Activated naive CD4-positive, alpha-beta T cell treated with anti-CD3 and anti-CD28 coated beads, Interleukin-2, amount 50 U/mL, for 72 hours (primary cell): ENCODE results near the gene ADCY5. TPM values are rescaled to one million over a fixed set of nuclear protein-coding genes. Genes with fewer than 3 reads are reported as not detected.

Experiments used
- ATAC-seq, 2 donors: fragments of 150-1000 bp; cut with Tn5 transposase; 2 replicates each; pipeline ENCODE4 v1.10.0; 2021; ENCODE audit warnings: mild to moderate bottlenecking in 2 of 2, moderate library complexity in 2 of 2
- DNase-seq, 2 donors: peaks; one replicate each; pipeline ENCODE4 v3.0.0; 2021 to 2022; ENCODE audit warnings: low spot score in 2 of 2
- H3K27ac Mint-ChIP-seq, 2 donors: one replicate each; pipeline ENCODE4 v1.8.0; 2022; ENCODE audit warnings: mild to moderate bottlenecking in 2 of 2, mixed read lengths in 2 of 2
- H3K36me3 Mint-ChIP-seq, 2 donors: one replicate each; pipeline ENCODE4 v1.8.0; 2022; ENCODE audit warnings: mixed read lengths in 2 of 2
- H3K9me3 Mint-ChIP-seq, 2 donors: one replicate each; pipeline ENCODE4 v1.8.0; 2022; ENCODE audit warnings: mixed read lengths in 2 of 2
- total RNA-seq, 2 donors: library from RNA; stranded (reverse); gene quantifications; one replicate each; pipeline ENCODE4 v1.2.3, GENCODE V29; 2022

Gene ADCY5
- total RNA-seq, 2 donors from 2014 or later: not detected

DNA sequence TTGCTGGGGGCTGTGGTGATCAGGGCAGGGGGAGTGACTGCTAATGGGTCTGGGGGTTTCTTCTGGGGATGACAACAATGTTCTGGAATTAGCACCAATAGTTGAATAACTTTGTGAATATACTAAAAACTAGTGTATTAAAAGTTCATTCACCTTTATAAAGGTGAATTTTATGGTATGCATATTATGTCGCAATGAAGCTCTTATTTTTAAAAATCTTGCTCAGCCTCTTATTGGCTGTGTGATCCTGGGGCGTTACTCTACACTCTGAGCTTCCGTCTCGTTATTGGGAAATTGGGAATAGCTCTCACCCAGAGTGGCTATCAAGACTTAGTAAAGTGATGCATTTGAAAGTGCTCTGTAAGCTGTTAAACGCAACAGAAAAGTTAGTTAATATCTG is 141.8 kb downstream of the ADCY5 start:
- H3K27ac Mint-ChIP-seq: no peak overlapping the region
- no peak for ATAC-seq
- no peak for DNase-seq

GRCh38 chr3:123305192-123305591 is 143.7 kb downstream of the ADCY5 start:
- Mint-ChIP-seq H3K36me3 (no peaks in the 10 kb centered on the region), H3K9me3 (no peaks in the 10 kb centered on the region), H3K27ac (no peak overlapping the region)
- ATAC-seq (no peak), DNase-seq (no peak)

More for the DNA sequence above, 141.8 kb downstream of the ADCY5 start:
- no peaks in the 10 kb centered on the region for H3K9me3 Mint-ChIP-seq
- no peaks in the 10 kb centered on the region for H3K36me3 Mint-ChIP-seq

GRCh38 chr3:123303976-123304560 is 144.8 kb downstream of the ADCY5 start:
- ATAC-seq: no peak
- Mint-ChIP-seq H3K27ac (no peak overlapping the region), H3K9me3 (no peaks in the 10 kb centered on the region), H3K36me3 (no peaks in the 10 kb centered on the region)
- DNase-seq: no peak

GRCh38 chr3:123302961-123303360 is 145.9 kb downstream of the ADCY5 start:
- DNase-seq (no peak), ATAC-seq (no peak)
- Mint-ChIP-seq H3K27ac (no peak overlapping the region), H3K36me3 (no peaks in the 10 kb centered on the region), H3K9me3 (no peaks in the 10 kb centered on the region)

GRCh38 chr3:123301331-123302184 is 147.3 kb downstream of the ADCY5 start:
- Mint-ChIP-seq H3K36me3 (no peaks in the 10 kb centered on the region), H3K27ac (no peak overlapping the region), H3K9me3 (no peaks in the 10 kb centered on the region)
- DNase-seq (no peak), ATAC-seq (no peak)

GRCh38 chr3:123300583-123300982 is 148.3 kb downstream of the ADCY5 start:
- Mint-ChIP-seq H3K36me3 (no peaks in the 10 kb centered on the region), H3K9me3 (no peaks in the 10 kb centered on the region), H3K27ac (no peak overlapping the region)
- ATAC-seq (no peak), DNase-seq (no peak)

DNA sequence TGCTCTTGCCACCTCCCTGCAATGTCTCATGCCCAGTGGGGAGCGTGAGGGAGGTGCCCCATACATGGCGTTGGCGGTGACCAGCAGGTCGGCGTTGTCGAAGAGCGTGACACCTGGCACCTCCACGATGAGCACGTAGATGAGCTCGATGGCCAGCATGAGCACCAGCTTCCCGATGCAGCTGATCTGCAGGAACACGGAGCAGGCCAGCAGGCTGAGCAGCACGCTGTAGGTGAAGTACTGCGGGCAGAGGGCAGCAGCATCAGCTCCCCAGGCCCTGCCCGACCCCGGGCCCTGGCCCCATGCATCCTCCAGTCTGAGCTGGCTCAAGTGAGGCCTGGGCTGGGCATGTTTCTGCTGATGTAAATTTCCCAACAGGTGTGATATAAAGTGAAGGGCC is 148.8 kb downstream of the ADCY5 start:
- ATAC-seq: no peak
- no peak overlapping the region for H3K27ac Mint-ChIP-seq

GRCh38 chr3:123299581-123299980 is 149.3 kb downstream of the ADCY5 start:
- ATAC-seq (no peak), DNase-seq (no peak)
- Mint-ChIP-seq H3K36me3 (no peaks in the 10 kb centered on the region), H3K9me3 (no peaks in the 10 kb centered on the region), H3K27ac (no peak overlapping the region)

More for the DNA sequence above, 148.8 kb downstream of the ADCY5 start:
- Mint-ChIP-seq H3K9me3 (no peaks in the 10 kb centered on the region), H3K36me3 (no peaks in the 10 kb centered on the region)
- DNase-seq: no peak

GRCh38 chr3:123298903-123299302 is 150.0 kb downstream of the ADCY5 start:
- Mint-ChIP-seq H3K9me3 (no peaks in the 10 kb centered on the region), H3K27ac (no peak overlapping the region), H3K36me3 (no peaks in the 10 kb centered on the region)
- ATAC-seq (no peak), DNase-seq (no peak)

DNA sequence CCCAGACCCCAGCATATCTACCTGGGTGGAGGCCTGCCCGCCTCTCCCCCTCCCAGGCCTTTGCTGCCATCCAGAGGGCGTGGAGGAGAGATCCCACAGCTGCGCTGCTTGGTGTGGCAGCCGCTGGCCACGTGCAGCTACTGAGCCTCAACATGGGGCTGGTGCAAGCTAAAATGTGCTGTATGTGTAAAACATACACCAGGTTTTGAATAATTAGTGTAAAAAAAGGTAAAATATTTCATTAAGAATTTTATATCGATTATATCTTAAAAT is 151.3 kb downstream of the ADCY5 start:
- ATAC-seq: no peak
- Mint-ChIP-seq H3K36me3 (no peaks in the 10 kb centered on the region), H3K9me3 (no peaks in the 10 kb centered on the region), H3K27ac (no peak overlapping the region)
- DNase-seq: no peak

DNA sequence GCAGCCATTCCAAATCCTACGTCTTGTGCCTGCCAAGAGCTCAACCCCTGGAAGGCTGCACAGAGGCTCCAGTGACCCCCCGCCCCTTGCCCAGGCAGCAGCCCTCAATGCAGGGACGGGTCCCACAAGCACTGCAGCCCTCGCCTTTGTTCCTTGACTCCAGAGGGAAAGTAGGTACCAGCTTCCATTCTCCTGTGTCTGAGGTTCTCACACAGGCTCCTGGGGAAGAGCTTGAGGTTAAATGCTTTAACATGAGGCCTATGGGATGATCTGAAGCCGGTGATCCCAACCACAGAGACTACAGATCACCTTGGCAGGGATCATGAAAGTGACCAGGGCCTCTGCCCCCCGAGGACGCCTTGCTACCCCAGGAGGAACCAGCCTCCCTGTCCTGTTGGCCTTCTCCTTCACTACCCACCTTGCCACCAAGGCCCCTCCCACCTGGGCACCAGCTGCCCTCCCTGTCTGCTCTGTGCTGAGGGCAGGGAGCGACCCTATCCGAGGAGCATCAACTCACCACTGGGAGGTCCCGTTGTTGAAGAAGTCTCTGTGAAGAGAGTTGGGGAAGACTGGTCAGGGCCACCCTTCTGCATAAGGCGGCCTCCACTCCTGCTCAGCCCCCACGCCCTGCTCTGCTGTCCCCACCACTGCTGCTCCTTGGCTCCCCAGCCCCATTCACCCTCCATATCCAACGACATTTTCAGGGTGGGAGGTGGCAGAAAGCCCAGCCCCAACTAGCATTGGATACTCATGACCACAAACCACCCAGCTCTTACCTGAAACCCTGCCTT is 151.9 kb downstream of the ADCY5 start:
- no peaks in the 10 kb centered on the region for H3K9me3 Mint-ChIP-seq
- ATAC-seq (no peak), DNase-seq (no peak)
- H3K27ac Mint-ChIP-seq: no peak overlapping the region
- no peaks in the 10 kb centered on the region for H3K36me3 Mint-ChIP-seq

DNA sequence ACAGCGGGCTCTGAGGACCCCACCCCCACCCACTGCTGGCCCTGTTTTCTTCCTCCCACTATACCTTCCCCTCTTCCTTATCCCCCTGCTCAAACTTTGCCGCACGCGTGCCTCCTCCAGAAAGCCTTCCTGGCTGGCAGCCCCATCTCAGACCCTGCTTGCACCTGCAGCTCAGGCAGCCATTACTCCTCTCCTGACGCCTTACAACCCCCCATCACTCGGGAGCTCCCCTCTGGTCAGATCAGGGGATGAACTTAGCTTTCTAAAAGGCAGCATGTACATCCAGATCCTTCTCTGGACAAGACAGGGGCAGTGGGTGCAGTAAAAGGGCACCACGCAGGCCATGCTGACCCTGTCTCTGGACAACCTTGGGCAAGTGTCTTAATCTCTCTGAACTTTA is 152.6 kb downstream of the ADCY5 start:
- DNase-seq (no peak), ATAC-seq (no peak)
- Mint-ChIP-seq H3K36me3 (no peaks in the 10 kb centered on the region), H3K9me3 (no peaks in the 10 kb centered on the region), H3K27ac (no peak overlapping the region)

GRCh38 chr3:123295901-123296250 is 153.0 kb downstream of the ADCY5 start:
- DNase-seq: no peak
- ATAC-seq: no peak
- H3K36me3 Mint-ChIP-seq: no peaks in the 10 kb centered on the region
- H3K9me3 Mint-ChIP-seq: no peaks in the 10 kb centered on the region
- H3K27ac Mint-ChIP-seq: no peak overlapping the region

DNA sequence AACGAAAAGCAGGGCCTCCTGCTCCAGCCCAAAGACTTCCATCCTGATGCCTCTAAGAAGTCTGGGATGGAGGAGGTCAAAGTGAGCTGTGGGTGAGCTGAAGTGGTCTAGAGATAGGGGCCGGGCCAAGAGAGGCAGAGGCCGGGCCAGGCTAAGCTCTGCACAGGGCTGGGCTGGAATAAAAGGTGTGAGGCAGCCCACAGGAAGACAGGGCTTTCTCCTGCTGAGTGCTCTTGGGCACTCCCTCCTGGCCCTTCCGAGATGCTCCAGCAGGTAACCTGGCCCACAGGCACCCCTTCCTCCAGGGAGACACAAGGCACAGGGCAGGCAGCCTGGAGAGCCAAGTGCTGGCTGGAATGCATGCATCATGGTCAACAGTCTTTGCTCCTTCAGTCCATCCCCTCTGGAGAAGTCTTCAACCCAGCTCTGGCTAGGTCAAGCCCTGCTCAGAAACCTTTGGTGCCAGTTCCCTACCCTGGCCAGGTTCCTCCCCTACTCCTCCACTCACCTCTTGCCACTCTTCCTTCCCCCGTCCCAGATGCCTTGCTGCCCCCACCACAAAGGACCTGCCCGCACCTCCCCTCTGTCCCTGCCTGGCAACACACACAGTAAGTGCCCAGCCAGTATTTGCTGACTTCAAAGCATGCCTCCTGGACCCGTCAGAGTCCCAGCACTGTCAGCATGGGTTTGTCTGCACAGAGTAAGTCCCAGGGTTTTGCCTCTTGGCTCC is 153.6 kb downstream of the ADCY5 start:
- Mint-ChIP-seq H3K36me3 (no peaks in the 10 kb centered on the region), H3K27ac (no peak overlapping the region), H3K9me3 (no peaks in the 10 kb centered on the region)
- no peak for ATAC-seq
- DNase-seq: no peak

DNA sequence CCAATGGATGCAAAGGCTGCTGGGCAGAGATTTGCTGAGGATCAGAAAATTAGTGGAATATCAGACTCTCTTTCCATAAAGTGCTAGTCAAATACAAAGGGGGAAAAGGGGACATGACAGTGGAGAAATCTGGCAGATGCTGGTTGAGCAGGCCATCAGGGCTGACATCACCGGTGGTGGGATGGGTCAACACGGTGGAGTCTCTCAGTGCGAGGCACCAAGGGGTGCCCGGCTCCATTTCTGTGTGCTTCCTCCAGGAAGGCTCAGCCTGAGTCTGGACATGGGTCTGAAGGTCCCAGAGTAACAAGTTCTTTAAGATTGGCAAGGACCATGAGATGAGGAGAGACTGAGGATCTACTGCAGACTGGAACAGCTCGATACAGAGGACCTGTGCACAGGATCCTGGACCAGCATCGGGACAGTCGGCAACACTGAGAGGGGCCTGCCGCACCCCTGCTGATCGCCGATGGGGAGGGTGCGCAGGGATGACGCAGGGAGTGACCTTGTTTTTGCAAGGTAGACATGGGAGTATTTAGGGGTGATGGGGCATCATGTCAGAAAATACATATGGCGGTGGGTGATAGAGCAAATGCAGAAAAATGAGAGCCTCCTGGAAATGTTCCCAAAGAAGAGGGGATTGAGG is 154.5 kb downstream of the ADCY5 start:
- no peak for DNase-seq
- Mint-ChIP-seq H3K27ac (no peak overlapping the region), H3K36me3 (no peaks in the 10 kb centered on the region), H3K9me3 (no peaks in the 10 kb centered on the region)
- no peak for ATAC-seq

DNA sequence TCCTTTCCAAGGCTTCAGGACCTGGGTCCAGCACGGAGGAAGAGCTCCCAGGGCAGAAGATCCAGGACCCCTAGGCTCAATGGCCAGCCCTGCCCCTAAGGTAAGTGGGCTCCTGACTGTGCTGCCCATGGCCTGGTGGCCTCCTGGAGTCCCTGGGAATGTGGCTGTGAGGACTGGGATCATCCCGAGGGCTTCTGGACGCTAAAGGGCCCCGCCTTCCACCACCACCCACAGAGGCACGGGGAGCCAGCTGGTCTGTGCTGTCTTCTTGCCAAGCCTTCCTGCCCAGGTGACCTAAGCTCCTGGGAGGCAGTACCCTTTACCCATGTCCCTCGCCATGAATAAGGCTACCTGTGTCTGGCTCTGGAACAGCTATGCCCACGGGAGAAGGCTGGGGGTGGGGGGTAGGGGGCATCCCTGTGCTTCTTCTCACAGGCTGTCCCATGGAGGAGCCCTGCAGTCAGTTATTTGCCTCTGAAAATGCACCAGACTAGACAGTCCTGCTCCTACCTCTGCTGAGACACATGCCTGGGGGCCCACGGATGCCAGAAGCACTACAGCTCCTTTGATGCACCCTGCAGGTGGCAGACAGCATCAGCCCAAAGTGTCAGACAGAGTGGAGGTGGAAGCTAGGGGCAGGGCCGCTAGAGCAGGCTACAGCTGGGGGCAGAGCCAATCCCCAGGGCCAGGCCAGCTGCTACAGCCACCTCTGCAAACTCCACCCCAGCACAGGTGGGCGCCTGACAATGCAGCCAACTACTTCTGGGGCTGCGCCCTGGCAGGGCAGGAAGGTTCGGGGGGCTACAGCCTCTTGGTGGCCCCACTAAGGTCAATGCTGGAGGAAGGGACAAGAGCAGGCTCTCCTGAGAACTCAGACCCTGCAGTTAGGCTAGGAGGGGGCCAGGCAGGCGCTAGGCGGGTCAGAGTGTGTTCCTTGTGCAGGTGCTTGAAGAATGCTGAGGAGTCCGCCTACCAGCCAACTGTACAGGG is 156.3 kb downstream of the ADCY5 start:
- DNase-seq (no peak), ATAC-seq (no peak)
- no peaks in the 10 kb centered on the region for H3K36me3 Mint-ChIP-seq
- H3K9me3 Mint-ChIP-seq: no peaks in the 10 kb centered on the region
- no peak overlapping the region for H3K27ac Mint-ChIP-seq
